MM.1S (cell line): ENCODE measurements around the gene UBE2F.

ENCODE experiments used
- DNase-seq: peaks from one replicate; pipeline ENCODE4 v3.0.0-alpha.2; 2015
- H2AFZ ChIP-seq: fragments of 300-600 bp; sonication (generic); 2 replicates; pipeline ENCODE4 v1.6.0; 2016; ENCODE audit warnings: antibody characterized with exemption, low read length
- H3F3A ChIP-seq: fragments of 300-600 bp; sonication (generic); 2 replicates; pipeline ENCODE4 v1.6.1; 2016; ENCODE audit warnings: mild to moderate bottlenecking, antibody characterized with exemption, low read length, moderate library complexity, mixed read lengths; ENCODE audit not compliant: insufficient read depth
- H3K27ac ChIP-seq: fragments of 300-600 bp; sonication (generic); 2 replicates; pipeline ENCODE4 v1.5.1; 2016; ENCODE audit warnings: mild to moderate bottlenecking, low read length
- H3K27me3 ChIP-seq: fragments of 300-600 bp; sonication (generic); replicated peaks from 2 replicates; pipeline ENCODE4 v1.6.0; 2016; ENCODE audit warnings: low read length; ENCODE audit not compliant: insufficient read depth
- H3K36me3 ChIP-seq: fragments of 300-600 bp; sonication (generic); replicated peaks from 2 replicates; pipeline ENCODE4 v1.6.1; 2016; ENCODE audit warnings: mild to moderate bottlenecking, low read length, mixed read lengths; ENCODE audit not compliant: insufficient read depth
- H3K4me1 ChIP-seq: fragments of 300-600 bp; sonication (generic); 2 replicates; pipeline ENCODE4 v1.6.1; 2016; ENCODE audit warnings: low read length, mixed read lengths
- H3K4me2 ChIP-seq: fragments of 300-600 bp; sonication (generic); 2 replicates; pipeline ENCODE4 v1.6.0; 2016; ENCODE audit warnings: low read depth, low read length
- H3K4me3 ChIP-seq: fragments of 300-600 bp; sonication (generic); 2 replicates; pipeline ENCODE4 v1.5.1; 2016; ENCODE audit warnings: low read length, mixed read lengths
- H3K79me2 ChIP-seq: fragments of 300-600 bp; sonication (generic); 2 replicates; pipeline ENCODE4 v1.6.1; 2016; ENCODE audit warnings: mixed run types, low read length, mixed read lengths
- H3K9ac ChIP-seq: fragments of 300-600 bp; sonication (generic); 2 replicates; pipeline ENCODE4 v1.6.1; 2016; ENCODE audit warnings: low read length, mixed read lengths
- H3K9me2 ChIP-seq: fragments of 300-600 bp; sonication (generic); replicated peaks from 2 replicates; pipeline ENCODE4 v1.6.1; 2016; ENCODE audit warnings: mild to moderate bottlenecking, low read length, mixed read lengths; ENCODE audit not compliant: insufficient read depth
- H3K9me3 ChIP-seq: fragments of 300-600 bp; sonication (generic); replicated peaks from 2 replicates; pipeline ENCODE4 v1.6.1; 2016; ENCODE audit warnings: mild to moderate bottlenecking, low read length, mixed read lengths; ENCODE audit not compliant: insufficient read depth
- H4K20me1 ChIP-seq: fragments of 300-600 bp; sonication (generic); 2 replicates; pipeline ENCODE4 v1.6.1; 2016; ENCODE audit warnings: mild to moderate bottlenecking, low read length, moderate library complexity, mixed read lengths; ENCODE audit not compliant: insufficient read depth
- CTCF ChIP-seq: fragments of 300-600 bp; sonication (generic); IDR thresholded peaks from 2 replicates; pipeline ENCODE4 v1.5.1; 2016; ENCODE audit warnings: antibody characterized with exemption, low read length, mixed read lengths
- EZH2 ChIP-seq: fragments of 300-600 bp; sonication (generic); optimal IDR thresholded peaks from 2 replicates; pipeline ENCODE3; 2017; ENCODE audit warnings: low read depth, mild to moderate bottlenecking, antibody characterized with exemption, low read length, mixed read lengths
- EZH2phosphoT487 ChIP-seq: fragments of 300-600 bp; sonication (generic); IDR thresholded peaks from 2 replicates; pipeline ENCODE4 v1.6.1; 2018; ENCODE audit warnings: antibody characterized with exemption, low read length

Gene UBE2F

DNA sequence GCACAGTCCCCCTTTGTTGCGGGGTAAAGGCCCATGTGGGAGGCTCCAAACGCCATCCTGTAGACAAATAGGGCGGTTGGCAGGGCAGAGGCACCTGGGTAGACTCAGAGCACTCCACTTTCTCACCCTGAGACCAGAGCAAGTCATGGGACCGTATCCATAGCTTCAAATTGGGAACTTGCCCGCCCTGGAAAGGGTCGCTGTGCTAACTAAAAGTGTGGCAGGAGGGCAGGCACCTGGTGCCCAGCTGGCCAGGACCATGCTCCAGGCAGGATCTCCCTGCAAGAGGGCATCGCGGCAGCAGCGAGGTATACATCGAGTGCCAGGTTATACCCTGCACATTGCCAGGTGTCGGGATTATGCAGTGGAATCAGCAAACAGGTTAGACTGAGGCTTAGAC lies 73.2 kb downstream of the UBE2F start:
- Histone ChIP-seq H3K9me2 (no peaks in the 10 kb centered on the region), H3K79me2 (no peaks in the 10 kb centered on the region), H3K27me3 (no peaks in the 10 kb centered on the region), H3F3A (no peaks in the 10 kb centered on the region), H3K4me1 (no peaks in the 10 kb centered on the region), H2AFZ (no peak overlapping the region), H3K4me3 (no peak overlapping the region), H3K9me3 (no peaks in the 10 kb centered on the region), H3K27ac (no peak overlapping the region), H3K4me2 (no peak overlapping the region), H4K20me1 (no peaks in the 10 kb centered on the region), H3K36me3 (no peaks in the 10 kb centered on the region), H3K9ac (no peak overlapping the region)
- no peak for DNase-seq
- TF ChIP-seq EZH2phosphoT487 (no peak), CTCF (no peak), EZH2 (no peak)

DNA sequence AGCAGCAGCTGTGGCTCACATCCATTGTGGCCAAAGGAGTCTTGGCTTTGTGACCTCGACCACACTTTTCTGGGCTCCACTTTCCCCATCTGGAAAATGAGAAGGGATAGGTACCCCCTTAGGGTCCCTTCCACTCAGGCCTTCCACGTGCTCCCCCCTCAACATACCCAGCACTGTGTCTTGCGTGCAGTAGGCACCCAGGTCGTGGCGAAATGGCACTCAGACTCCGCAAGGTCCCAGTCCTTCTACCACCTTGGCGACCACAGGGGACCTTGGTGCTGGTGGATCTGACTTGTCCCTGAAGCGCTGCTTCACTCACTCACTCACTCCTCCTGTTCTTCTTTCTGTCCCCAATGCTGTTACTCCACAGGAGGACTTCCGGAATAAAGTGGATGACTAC lies 74.1 kb downstream of the UBE2F start:
- Histone ChIP-seq H3K27me3 (no peaks in the 10 kb centered on the region), H3K9me3 (no peaks in the 10 kb centered on the region), H4K20me1 (no peaks in the 10 kb centered on the region), H3K36me3 (no peaks in the 10 kb centered on the region), H3F3A (no peaks in the 10 kb centered on the region), H3K9me2 (no peaks in the 10 kb centered on the region), H3K9ac (no peak overlapping the region), H3K27ac (no peak overlapping the region), H2AFZ (no peak overlapping the region), H3K4me3 (no peak overlapping the region), H3K4me2 (no peak overlapping the region), H3K79me2 (no peaks in the 10 kb centered on the region), H3K4me1 (no peaks in the 10 kb centered on the region)
- no peak for DNase-seq
- TF ChIP-seq EZH2phosphoT487 (no peak), CTCF (no peak), EZH2 (no peak)

DNA sequence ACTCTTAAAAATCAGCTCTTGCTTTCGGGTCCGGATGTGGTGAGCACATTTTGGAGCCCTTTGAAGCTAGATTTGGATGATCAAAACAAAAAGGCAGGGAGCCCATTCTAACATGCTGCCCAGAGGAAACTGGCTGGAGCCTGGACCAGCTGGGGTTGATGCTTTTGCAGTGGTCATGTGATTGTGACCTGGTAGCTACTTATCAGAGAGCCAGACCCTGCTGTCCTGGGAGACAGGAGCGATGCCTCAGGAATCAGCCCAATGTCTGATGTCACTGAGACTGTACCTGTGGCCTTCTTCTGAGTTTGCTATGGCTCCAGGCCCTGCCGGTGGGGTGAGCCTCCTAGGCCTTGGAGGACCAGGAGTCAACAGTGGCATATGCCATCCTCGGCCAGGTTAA lies 75.3 kb downstream of the UBE2F start:
- H3K36me3 ChIP-seq: no peaks in the 10 kb centered on the region
- no peak for DNase-seq
- no peak overlapping the region for H3K9ac ChIP-seq
- H3K79me2 ChIP-seq: no peaks in the 10 kb centered on the region
- H3K4me3 ChIP-seq: no peak overlapping the region
- H3K9me3 ChIP-seq: no peaks in the 10 kb centered on the region
- H3K9me2 ChIP-seq: no peaks in the 10 kb centered on the region
- H3K27ac ChIP-seq: no peak overlapping the region
- TF ChIP-seq CTCF: no peak
- no peak for TF ChIP-seq EZH2phosphoT487
- no peak for TF ChIP-seq EZH2
- H3K4me1 ChIP-seq: no peaks in the 10 kb centered on the region
- no peak overlapping the region for H2AFZ ChIP-seq
- no peaks in the 10 kb centered on the region for H4K20me1 ChIP-seq
- no peaks in the 10 kb centered on the region for H3K27me3 ChIP-seq
- H3F3A ChIP-seq: no peaks in the 10 kb centered on the region
- H3K4me2 ChIP-seq: no peak overlapping the region
